ENCODE measurements around the gene ZNF862. TPM values are rescaled to one million over a fixed set of nuclear protein-coding genes. Genes with fewer than 3 reads are reported as not detected.

The ZNF862 gene
- total RNA-seq, 1 donor from 2014 or later: 22.8 TPM

- no peak overlapping the region for H3K27ac Mint-ChIP-seq
- no peak for DNase-seq (ENCODE audit: low spot score, unreplicated experiment)
- no peaks in the 10 kb centered on the region for H3K9me3 Mint-ChIP-seq (ENCODE audit: low read depth)
- H3K36me3 Mint-ChIP-seq (ENCODE audit: insufficient read depth): no peaks in the 10 kb centered on the region
- no peaks in the 10 kb centered on the region for H3K4me1 Mint-ChIP-seq (ENCODE audit: low read depth)
- TF ChIP-seq CTCF (IDR thresholded peaks at IDR 0.05; ENCODE audit: unreplicated experiment): no peak
- H3K27me3 Mint-ChIP-seq: no peaks in the 10 kb centered on the region
- H3K4me3 Mint-ChIP-seq (ENCODE audit: low read depth): no peak overlapping the region
These were observed 16.7 kb upstream of the ZNF862 start for GRCh38 chr7:149821191-149822148.

GRCh38 chr7:149822353-149822943, 15.7 kb upstream of the ZNF862 start:
- no peak overlapping the region for H3K27ac Mint-ChIP-seq
- no peak overlapping the region for H3K4me3 Mint-ChIP-seq (ENCODE audit: low read depth)

GRCh38 chr7:149823191-149823630, 15.0 kb upstream of the ZNF862 start:
- H3K27me3 Mint-ChIP-seq: no peaks in the 10 kb centered on the region
- no peak overlapping the region for H3K27ac Mint-ChIP-seq
- no peaks in the 10 kb centered on the region for H3K36me3 Mint-ChIP-seq (ENCODE audit: insufficient read depth)
- no peaks in the 10 kb centered on the region for H3K9me3 Mint-ChIP-seq (ENCODE audit: low read depth)
- TF ChIP-seq CTCF (IDR thresholded peaks at IDR 0.05; ENCODE audit: unreplicated experiment): no peak
- no peaks in the 10 kb centered on the region for H3K4me1 Mint-ChIP-seq (ENCODE audit: low read depth)
- no peak overlapping the region for H3K4me3 Mint-ChIP-seq (ENCODE audit: low read depth)
- DNase-seq (ENCODE audit: low spot score, unreplicated experiment): no peak

More at GRCh38 chr7:149822353-149822943, 15.7 kb upstream of the ZNF862 start:
- no peaks in the 10 kb centered on the region for H3K4me1 Mint-ChIP-seq (ENCODE audit: low read depth)
- DNase-seq (ENCODE audit: low spot score, unreplicated experiment): no peak
- H3K27me3 Mint-ChIP-seq: no peaks in the 10 kb centered on the region
- H3K9me3 Mint-ChIP-seq (ENCODE audit: low read depth): no peaks in the 10 kb centered on the region
- TF ChIP-seq CTCF (IDR thresholded peaks at IDR 0.05; ENCODE audit: unreplicated experiment): no peak
- H3K36me3 Mint-ChIP-seq (ENCODE audit: insufficient read depth): no peaks in the 10 kb centered on the region

- TF ChIP-seq CTCF (IDR thresholded peaks at IDR 0.05; ENCODE audit: unreplicated experiment): no peak
- no peaks in the 10 kb centered on the region for H3K9me3 Mint-ChIP-seq (ENCODE audit: low read depth)
- no peak overlapping the region for H3K4me3 Mint-ChIP-seq (ENCODE audit: low read depth)
- no peaks in the 10 kb centered on the region for H3K27me3 Mint-ChIP-seq
- H3K27ac Mint-ChIP-seq: no peak overlapping the region
- DNase-seq (ENCODE audit: low spot score, unreplicated experiment): no peak
- H3K36me3 Mint-ChIP-seq (ENCODE audit: insufficient read depth): no peaks in the 10 kb centered on the region
- no peaks in the 10 kb centered on the region for H3K4me1 Mint-ChIP-seq (ENCODE audit: low read depth)
These were observed 14.5 kb upstream of the ZNF862 start for GRCh38 chr7:149823631-149824199.

GRCh38 chr7:149824301-149824741, 13.9 kb upstream of the ZNF862 start:
- TF ChIP-seq CTCF (IDR thresholded peaks at IDR 0.05; ENCODE audit: unreplicated experiment): no peak
- Mint-ChIP-seq H3K9me3 (ENCODE audit: low read depth) (no peaks in the 10 kb centered on the region), H3K4me1 (ENCODE audit: low read depth) (no peaks in the 10 kb centered on the region), H3K4me3 (ENCODE audit: low read depth) (no peak overlapping the region), H3K36me3 (ENCODE audit: insufficient read depth) (no peaks in the 10 kb centered on the region), H3K27me3 (no peaks in the 10 kb centered on the region), H3K27ac (no peak overlapping the region)
- no peak for DNase-seq (ENCODE audit: low spot score, unreplicated experiment)

Data from progenitor cell of endocrine pancreas (in vitro differentiated cells).